HG02885 (cell line): ENCODE data around the gene SMPDL3B.

Experiments used
- ATAC-seq: cut with Tn5 transposase; IDR thresholded peaks from one replicate; pipeline ENCODE4 v1.9.1; 2021; ENCODE audit warnings: mild to moderate bottlenecking; ENCODE audit not compliant: unreplicated experiment, poor library complexity

Gene SMPDL3B

DNA sequence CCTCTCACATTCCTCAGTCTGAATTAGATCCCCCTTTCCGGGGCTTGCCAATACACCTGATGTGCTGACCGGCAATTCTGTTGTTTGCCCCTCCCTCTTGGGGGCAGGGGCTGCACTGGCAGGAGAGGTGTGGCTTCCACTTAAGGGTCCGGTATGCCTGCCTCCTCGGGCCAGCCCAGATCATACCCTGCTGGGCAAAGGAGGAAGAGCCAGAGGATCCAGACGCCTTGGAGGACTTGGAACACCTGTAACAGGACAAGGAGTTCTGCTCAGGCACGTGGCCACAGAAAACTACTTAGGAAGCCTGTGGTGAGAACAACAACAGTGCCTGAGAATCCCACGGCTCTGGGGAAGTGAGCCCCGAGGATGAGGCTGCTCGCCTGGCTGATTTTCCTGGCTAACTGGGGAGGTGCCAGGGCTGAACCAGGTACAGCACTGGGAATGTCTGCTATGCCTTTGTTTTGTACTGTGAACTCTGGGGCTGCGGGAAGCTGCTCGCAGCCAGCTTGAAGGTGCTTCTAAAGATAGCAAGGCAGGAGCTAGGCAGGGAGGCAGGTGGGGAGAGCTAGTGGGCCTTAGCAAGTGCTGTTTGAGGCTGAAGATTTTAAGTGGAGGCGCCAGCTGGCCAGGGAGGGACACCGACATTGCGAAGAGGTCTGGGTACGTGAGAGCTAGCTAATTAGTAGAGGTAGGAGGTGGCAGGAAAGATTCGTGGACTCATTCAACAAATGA is at the start of gene SMPDL3B:
Gene SMPDL3B, plus strand, starts transcription at position 183 of the 732 bp plus-strand sequence. Its CDS starts 184 bp downstream, at position 367.
- no peak for ATAC-seq

DNA sequence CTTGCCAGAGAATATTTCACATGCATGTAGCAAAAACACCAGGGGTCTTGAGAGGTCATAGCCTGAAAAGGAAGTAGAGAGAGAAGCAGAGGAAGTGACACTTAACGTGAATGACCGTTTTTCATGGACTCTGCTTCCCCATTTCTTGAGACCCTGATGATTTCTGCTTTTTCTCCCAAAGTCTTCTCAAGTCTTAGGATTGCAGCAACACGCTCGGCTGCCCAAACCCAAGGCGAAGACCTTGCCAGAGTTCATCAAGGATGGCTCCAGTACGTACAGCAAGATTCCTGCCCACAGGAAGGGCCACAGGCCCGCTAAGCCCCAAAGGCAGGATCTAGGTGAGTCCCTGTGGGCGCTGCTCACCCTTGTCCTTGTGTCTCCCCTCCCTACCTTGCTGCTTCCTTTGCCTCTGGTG is 49.7 kb upstream of the SMPDL3B start:
- no peak for ATAC-seq

- ATAC-seq: no peak
Observed at GRCh38 chr1:27885621-27886352, 49.0 kb upstream of the SMPDL3B start.

DNA sequence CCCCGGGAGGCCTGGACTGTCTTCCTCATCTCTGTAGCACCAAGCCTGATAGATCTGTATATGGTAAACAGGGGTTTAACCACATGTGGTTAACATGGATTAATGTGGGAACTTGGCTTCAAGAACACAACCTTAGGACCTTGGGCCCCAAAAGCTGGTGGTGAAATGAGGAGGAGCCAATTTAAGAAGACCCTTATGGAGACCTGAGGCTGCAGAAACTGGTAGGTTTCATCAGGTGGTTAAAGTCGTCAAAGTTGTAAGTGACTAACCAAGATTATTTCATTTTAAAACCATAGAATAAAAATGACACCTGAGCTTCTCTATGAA is 48.5 kb upstream of the SMPDL3B start:
- no peak for ATAC-seq

- no peak for ATAC-seq
Observed at GRCh38 chr1:27886744-27887143, 48.1 kb upstream of the SMPDL3B start.

DNA sequence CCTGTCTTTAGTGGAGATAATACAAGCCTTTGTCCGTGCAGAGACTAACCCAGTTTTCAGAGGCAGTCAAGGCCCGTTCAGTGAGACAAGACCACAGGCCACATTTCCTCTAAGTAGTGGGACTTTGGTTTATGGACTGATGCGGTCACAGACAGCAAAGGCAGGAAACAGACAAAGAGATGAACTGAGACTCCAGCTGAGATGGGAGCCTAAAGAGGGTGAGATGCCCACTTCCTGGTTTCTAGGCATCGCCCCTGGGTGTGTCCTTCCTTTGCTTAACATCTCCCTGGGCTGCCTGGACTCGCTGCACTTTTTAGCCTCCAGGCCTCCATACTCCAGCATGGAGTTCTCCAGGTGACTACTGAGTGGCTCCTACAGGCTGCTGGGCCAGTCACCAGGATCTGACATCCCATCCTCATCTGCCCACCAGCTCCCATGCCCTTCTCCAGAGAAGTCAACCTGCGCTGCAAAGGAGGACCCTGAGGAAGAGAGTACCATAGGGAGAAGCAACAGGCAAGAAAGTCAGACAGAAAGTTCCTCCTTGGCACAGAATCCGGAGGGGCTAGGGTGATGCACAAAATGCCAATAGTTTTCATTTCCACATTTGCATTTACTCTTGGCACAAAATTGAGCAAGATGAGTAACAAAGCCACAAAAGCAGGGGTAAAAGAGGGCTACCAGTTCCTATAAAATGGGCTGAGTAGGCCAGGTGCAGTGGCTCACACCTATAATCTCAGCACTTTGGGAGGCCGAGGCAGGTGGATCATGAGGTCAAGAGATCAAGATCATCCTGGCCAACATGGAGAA is 47.4 kb upstream of the SMPDL3B start:
- ATAC-seq: no peak

GRCh38 chr1:27889506-27889905 is 45.3 kb upstream of the SMPDL3B start:
- no peak for ATAC-seq

DNA sequence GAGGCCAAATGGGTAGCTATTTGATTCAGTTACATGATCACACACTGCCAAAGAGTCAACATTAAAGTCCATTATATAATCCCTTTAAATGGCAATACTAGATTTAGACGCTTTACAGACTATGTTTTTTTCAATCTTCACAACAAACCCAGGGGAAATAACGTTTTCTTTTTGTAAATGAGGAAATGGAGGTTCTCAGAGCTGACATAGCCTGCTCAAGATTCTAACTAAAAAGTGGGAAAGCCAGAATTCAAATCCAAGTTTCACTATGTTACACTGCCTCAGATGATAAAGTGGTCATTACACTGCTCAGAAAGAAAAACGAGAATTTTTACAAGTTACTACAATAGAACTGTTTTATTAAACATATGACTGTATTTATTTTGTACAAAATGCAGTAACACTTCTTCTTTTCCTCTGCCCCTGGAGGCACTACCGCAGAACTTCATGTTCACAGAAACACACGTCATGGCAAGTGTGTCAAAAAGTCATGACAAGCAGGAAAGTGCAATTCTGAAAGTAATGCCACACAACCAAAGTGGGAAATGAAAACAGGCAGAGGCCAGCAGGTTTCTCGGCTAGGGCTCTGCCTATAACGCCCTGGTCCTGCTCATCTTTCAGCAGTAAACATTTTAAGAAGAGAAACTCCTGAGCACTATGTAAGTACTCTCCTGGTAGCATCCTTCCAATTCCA is 43.5 kb upstream of the SMPDL3B start:
- peak; percentile 47 for ATAC-seq

- no peak for ATAC-seq
Observed at GRCh38 chr1:27894521-27894920, 40.3 kb upstream of the SMPDL3B start.

GRCh38 chr1:27906759-27907158 is 28.0 kb upstream of the SMPDL3B start:
- no peak for ATAC-seq

GRCh38 chr1:27912429-27912828 is 22.4 kb upstream of the SMPDL3B start:
- no peak for ATAC-seq

GRCh38 chr1:27915082-27915575 is 19.7 kb upstream of the SMPDL3B start:
- no peak for ATAC-seq

- ATAC-seq: no peak
Observed at GRCh38 chr1:27922272-27922671, 12.5 kb upstream of the SMPDL3B start.

- ATAC-seq: no peak
Observed at GRCh38 chr1:27928216-27928954, 6.4 kb upstream of the SMPDL3B start.

DNA sequence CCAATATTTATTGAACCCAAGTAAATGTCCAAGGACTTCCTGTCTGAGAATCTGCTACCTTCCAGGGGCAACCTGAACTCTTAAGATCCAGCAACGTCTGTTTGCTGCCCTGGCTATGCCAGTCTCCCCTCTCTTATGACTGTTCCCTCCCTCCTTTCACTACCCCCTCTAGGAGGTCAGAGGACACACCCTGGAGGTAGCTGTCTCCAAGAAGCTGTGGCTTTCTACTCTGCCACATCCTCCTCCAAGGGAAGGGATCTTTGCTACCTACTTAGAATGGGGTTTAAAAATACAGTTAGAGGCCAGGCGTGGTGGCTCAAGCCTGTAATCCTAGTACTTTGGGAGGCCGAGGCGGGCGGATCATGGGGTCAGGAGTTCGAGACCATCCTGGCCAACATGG is 3.6 kb upstream of the SMPDL3B start:
- ATAC-seq: no peak

DNA sequence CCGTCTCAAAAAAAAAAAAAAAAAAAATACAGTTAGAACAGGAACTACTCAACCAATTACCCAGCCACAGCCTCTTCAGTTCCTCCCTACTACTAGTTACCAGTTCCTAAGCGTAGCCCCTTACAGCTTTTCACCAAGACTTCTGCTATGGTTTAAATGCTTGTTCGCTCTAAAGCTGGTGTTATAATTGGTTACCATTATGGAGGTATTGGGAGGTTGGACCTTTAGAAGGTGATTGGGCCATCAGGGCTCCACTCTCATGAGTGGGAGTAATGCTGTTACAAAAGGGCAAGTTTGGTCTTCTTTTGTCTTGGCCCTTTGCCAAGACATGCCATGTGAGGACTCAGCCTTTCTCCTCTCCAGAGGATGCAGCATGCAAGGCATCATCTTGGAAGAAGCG is 3.0 kb upstream of the SMPDL3B start:
- ATAC-seq: no peak

- no peak for ATAC-seq
Observed at GRCh38 chr1:27935721-27936120, 921 bp downstream of the SMPDL3B start.

DNA sequence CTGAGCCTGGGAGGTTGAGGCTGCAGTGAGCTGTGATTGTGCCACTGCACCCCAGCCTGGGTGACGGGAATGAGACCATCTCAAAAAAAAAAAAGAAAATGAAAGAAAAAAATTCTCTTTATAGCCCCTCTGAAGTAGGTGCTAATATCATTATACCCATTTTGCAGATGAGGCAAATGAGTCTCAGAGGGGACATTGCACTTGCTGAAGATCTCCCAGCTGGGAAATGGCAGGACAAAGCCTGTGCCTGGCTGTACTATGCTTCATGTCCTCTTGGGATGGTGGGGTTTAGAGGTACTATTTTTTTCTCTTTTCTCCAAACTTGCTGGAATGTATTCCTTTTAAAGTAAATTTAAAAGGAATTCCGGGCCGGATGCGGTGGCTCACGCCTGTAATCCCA is 1.6 kb downstream of the SMPDL3B start:
- no peak for ATAC-seq

GRCh38 chr1:27937524-27937836 is 2.7 kb downstream of the SMPDL3B start:
- no peak for ATAC-seq

- no peak for ATAC-seq
Observed at GRCh38 chr1:27938488-27938887, 3.7 kb downstream of the SMPDL3B start.
